GM12864 (cell line): ENCODE measurements around the gene TRABD2B.

Experiments used
- DNase-seq: peaks from one replicate; pipeline ENCODE4 v3.0.0-alpha.2; 2011; ENCODE audit warnings: low read depth
- H3K4me3 ChIP-seq: 2 replicates; pipeline ENCODE4 v1.5.1; 2011; ENCODE audit warnings: mild to moderate bottlenecking, low read depth, low read length, control low read depth
- CTCF ChIP-seq: IDR thresholded peaks from 2 replicates; pipeline ENCODE4 v1.5.1; 2011; ENCODE audit warnings: low read depth, mild to moderate bottlenecking, moderate library complexity, low read length, control low read depth, inconsistent platforms; ENCODE audit errors: missing control alignments

The TRABD2B gene

DNA sequence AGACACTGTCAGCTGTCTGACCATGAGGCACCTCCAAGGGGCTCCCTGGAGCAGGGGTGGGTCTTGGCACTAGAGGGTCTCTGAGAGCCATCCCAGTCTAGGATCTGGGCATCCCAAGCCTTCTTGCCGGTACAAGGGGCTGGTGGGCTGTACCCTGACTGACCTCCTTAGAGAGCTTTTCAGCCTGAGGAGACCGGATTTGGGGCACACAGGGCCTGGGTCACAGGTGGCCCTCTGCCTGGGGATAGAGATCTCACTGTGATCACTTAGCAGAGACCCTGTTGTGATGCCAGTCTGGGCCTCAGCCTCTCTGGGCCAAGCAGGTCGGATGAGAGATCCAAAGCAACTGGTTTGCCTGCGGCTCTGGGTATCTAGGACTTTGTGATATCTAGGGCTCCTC, 227.2 kb downstream of the TRABD2B start:
- H3K4me3 ChIP-seq, result no peak overlapping the region
- TF ChIP-seq CTCF, result no peak

DNA sequence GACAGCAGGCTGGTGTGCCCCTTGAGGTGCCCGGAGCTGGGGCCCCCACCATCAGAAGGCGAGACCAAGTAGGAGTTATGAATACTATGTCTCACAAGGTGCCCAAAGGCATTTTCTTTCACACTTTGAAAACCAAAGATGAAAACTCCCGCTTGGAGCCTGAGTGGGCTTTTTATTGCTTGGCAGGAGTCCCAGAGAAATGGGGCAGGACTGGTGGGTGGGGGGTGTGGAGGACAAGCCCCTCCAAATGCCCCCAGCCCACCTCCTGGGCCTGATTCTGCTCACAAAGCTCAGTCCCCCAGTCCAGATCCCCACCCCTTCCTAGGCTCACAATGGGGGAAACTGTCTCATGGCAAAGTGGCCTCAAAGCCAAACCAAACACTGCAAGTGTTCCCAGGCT, 227.9 kb downstream of the TRABD2B start:
- no peak for DNase-seq
- no peak overlapping the region for H3K4me3 ChIP-seq
- TF ChIP-seq CTCF, result no peak

More for the DNA sequence above, 227.2 kb downstream of the TRABD2B start:
- DNase-seq, result no peak

GRCh38 chr1:47767741-47768100, 229.5 kb downstream of the TRABD2B start:
- no peak for DNase-seq
- H3K4me3 ChIP-seq, result no peak overlapping the region
- TF ChIP-seq CTCF, result no peak

DNA sequence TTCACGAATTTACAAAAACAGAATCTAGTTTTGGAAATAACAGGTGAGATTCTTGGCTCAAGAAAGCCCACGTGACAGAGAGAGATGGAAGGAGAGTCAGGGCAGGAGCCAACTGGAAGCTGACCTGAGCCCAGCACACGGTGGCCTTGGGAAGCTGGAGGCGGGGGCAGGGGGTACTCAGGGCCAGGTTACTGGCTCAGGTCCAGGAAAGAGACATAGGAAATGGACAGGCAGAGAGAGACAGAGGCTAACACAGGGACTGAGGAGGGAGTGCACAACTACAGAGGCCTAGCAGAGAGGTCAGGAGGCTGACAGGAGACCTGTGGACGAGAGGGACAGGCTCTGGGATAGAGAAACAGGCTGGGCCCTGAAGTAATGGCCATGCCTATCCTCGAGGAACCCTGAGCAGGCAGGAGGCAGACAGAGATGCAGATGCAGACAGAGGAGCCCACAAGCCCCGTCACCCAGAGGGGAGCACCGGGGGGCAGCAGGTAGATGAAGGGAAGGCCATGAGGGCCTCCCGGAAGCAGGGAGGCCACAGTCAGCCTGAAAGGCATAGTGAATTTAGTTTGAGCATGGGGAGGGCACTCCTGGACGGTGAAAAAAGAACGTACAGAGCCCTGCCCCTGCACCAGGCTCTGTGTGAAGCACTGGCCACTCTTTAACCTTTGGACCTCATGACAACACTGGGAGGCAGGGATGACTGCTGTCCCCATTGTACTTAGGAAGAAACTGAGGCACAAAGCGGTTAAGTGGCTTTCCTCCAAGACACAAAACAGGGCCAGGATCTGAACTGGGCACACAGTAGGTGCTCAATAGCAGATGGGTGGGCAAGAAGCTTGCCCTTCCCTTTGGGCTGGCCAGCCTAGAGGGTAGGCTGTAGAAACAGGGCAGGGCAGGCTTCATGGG, 230.1 kb downstream of the TRABD2B start:
- DNase-seq, result no peak
- TF ChIP-seq CTCF, result no peak
- H3K4me3 ChIP-seq, result no peak overlapping the region

DNA sequence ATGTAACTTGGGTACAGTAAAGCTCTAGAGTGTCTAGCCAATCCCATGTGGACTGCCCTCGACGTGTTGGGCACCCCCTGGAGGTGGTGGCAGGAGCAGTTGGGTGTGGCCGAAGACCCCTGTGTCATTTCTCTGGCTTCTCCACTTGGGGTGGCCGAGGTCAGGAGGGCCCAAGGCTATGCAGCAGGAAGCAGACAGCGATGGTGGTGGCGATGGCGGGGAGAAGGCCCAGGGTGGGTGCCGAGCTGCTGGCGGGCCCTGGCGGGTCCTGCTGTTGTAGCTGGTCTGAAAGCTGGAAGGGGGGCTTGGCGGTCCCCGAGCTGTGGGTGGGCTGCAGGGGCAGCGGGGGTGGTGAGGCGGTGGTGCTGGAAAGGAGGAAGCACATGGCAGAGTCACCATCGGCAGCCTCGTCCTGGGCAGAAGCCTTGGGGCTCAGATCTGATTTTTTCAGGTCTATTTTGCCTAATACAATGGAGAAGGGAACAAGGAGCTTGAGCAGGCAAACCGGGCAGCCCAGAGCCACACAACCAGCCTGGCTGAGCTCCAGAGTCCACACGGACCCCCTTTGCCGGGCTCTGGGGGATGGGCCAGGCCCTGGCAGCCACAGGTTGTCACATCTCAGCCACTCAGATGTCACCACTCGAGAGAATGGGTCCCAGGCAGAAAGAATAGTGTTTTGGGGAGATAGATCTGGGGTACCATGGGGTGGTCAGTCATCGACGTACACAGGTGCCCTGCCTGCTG, 231.3 kb downstream of the TRABD2B start:
- DNase-seq, result no peak
- H3K4me3 ChIP-seq, result no peak overlapping the region
- TF ChIP-seq CTCF, result no peak

- no peak overlapping the region for H3K4me3 ChIP-seq
- no peak for TF ChIP-seq CTCF
- DNase-seq, result no peak
Measured at GRCh38 chr1:47765236-47765635, 231.9 kb downstream of the TRABD2B start.
